ENCODE measurements around the gene ZNF587B. TPM values are rescaled to one million over a fixed set of nuclear protein-coding genes. Genes with fewer than 3 reads are reported as not detected.
"Not testable (repeated sequence)": the region's sequence is repeated elsewhere in the genome, so short reads cannot be mapped to it uniquely, and the experiment has no call there.

ZNF587B gene
- total and polyA plus RNA-seq, 2 experiments from 2014 or later = 5.1 to 10.1 TPM

- Histone ChIP-seq H3K9me3 (ENCODE audit: low read depth) (no peaks in the 10 kb centered on the region), H2AFZ (no peak overlapping the region), H3K27me3 (replicated peaks; ENCODE audit: insufficient read depth) (no peaks in the 10 kb centered on the region), H4K20me1 (ENCODE audit: insufficient read depth) (no peaks in the 10 kb centered on the region), H3K4me2 (ENCODE audit: unreplicated experiment) (no peak overlapping the region), H3K4me3 (no peak overlapping the region), H3K79me2 (ENCODE audit: insufficient read depth) (peaks cover 82% of the 10 kb centered on the region), H3K9me2 (ENCODE audit: insufficient read depth) (no peaks in the 10 kb centered on the region), H3K4me1 (ENCODE audit: insufficient read depth) (no peaks in the 10 kb centered on the region), H3F3A (ENCODE audit: insufficient read depth) (no peaks in the 10 kb centered on the region), H3K27ac (no peak overlapping the region), H3K9ac (no peak overlapping the region), H3K36me3 (ENCODE audit: low read depth) (peaks cover 3% of the 10 kb centered on the region; the same call in 1 of the 2 replicates)
- DNase-seq = no peak
- TF ChIP-seq EZH2 (IDR thresholded peaks at IDR 0.05; ENCODE audit: insufficient read depth, poor library complexity, severe bottlenecking) = no peak
- TF ChIP-seq EZH2phosphoT487 (IDR thresholded peaks at IDR 0.05; ENCODE audit: insufficient read depth, low read depth) = no peak
- in situ Hi-C loops (cut with MboI) = no loop called here
- WGBS, 2 experiments (ENCODE audit: low coverage in 1 of 2, low lambda C conversion rate in 2 of 2, missing lambda C conversion rate in 2 of 2) = 98 to 100% methylated on average over 4 of the region's 4 CpGs
Observed at GRCh38 chr19:57789288-57789687, 40.8 kb upstream of the ZNF587B start.

DNA sequence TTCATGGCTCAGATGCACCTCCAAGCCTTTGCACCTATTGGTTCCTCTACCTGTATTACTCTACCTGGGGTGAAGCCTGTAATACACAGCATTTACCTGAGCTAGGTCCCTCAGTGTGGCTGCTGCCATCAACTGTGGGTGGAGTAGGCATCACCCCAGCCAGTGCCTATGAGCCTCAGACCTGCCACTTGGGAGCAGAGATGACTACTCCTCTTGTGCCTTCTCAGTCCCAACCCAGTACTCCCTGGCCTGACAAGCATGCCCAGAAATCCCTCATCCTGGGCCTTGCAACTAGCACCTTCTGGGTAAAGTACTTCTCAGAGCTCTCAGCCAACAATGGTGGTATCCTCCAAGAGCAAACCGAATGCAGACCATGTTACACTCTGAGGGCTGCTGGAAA lies 33.5 kb upstream of the ZNF587B start:
- H3F3A ChIP-seq (ENCODE audit: insufficient read depth); DNase-seq; H3K27me3 ChIP-seq (replicated peaks; ENCODE audit: insufficient read depth); H3K4me3 ChIP-seq; H3K9ac ChIP-seq; H3K4me1 ChIP-seq (ENCODE audit: insufficient read depth); H4K20me1 ChIP-seq (ENCODE audit: insufficient read depth); H2AFZ ChIP-seq; H3K27ac ChIP-seq; H3K4me2 ChIP-seq (ENCODE audit: unreplicated experiment); H3K9me2 ChIP-seq (ENCODE audit: insufficient read depth); in situ Hi-C loops (cut with MboI); H3K9me3 ChIP-seq (ENCODE audit: low read depth); H3K36me3 ChIP-seq (ENCODE audit: low read depth): not testable (repeated sequence)
- H3K79me2 ChIP-seq (ENCODE audit: insufficient read depth) = peaks cover 83% of the 10 kb centered on the region
- 91 to 96% methylated on average over 1 of the region's 1 CpG for WGBS, 2 experiments (ENCODE audit: low coverage in 1 of 2, low lambda C conversion rate in 2 of 2, missing lambda C conversion rate in 2 of 2)

- Histone ChIP-seq H3K27me3 (replicated peaks; ENCODE audit: insufficient read depth) (no peaks in the 10 kb centered on the region), H3K4me2 (ENCODE audit: unreplicated experiment) (no peak overlapping the region), H3K9me2 (ENCODE audit: insufficient read depth) (no peaks in the 10 kb centered on the region), H3K27ac (no peak overlapping the region), H3K36me3 (ENCODE audit: low read depth) (0 out of 2 replicates have a peak, but pooled peaks cover 2% of the 10 kb centered on the region), H3F3A (ENCODE audit: insufficient read depth) (peaks cover 18% of the 10 kb centered on the region), H3K4me1 (ENCODE audit: insufficient read depth) (peaks cover 13% of the 10 kb centered on the region), H3K9me3 (ENCODE audit: low read depth) (no peaks in the 10 kb centered on the region), H3K79me2 (ENCODE audit: insufficient read depth) (peaks cover 70% of the 10 kb centered on the region), H3K4me3 (no peak overlapping the region), H3K9ac (no peak overlapping the region), H2AFZ (no peak overlapping the region), H4K20me1 (ENCODE audit: insufficient read depth) (no peaks in the 10 kb centered on the region)
- no peak for DNase-seq
- in situ Hi-C loops (cut with MboI) = no loop called here
- TF ChIP-seq EZH2 (IDR thresholded peaks at IDR 0.05; ENCODE audit: insufficient read depth, poor library complexity, severe bottlenecking) = no peak
- TF ChIP-seq EZH2phosphoT487 (IDR thresholded peaks at IDR 0.05; ENCODE audit: insufficient read depth, low read depth) = no peak
- WGBS, 2 experiments (ENCODE audit: low coverage in 1 of 2, low lambda C conversion rate in 2 of 2, missing lambda C conversion rate in 2 of 2) = 77 to 79% methylated on average over 5 of the region's 5 CpGs
Observed at GRCh38 chr19:57800696-57801095, 29.4 kb upstream of the ZNF587B start.

GRCh38 chr19:57802269-57802668 lies 27.8 kb upstream of the ZNF587B start:
- TF ChIP-seq EZH2phosphoT487 (IDR thresholded peaks at IDR 0.05; ENCODE audit: insufficient read depth, low read depth) (no peak), EZH2 (IDR thresholded peaks at IDR 0.05; ENCODE audit: insufficient read depth, poor library complexity, severe bottlenecking) (no peak)
- Histone ChIP-seq H3K79me2 (ENCODE audit: insufficient read depth) (peaks cover 70% of the 10 kb centered on the region), H3K27ac (peak overlapping the region; percentile 51), H3K4me2 (ENCODE audit: unreplicated experiment) (no peak overlapping the region), H3K36me3 (ENCODE audit: low read depth) (0 out of 2 replicates have a peak, but pooled peaks cover 3% of the 10 kb centered on the region), H3K9ac (no peak overlapping the region), H3K27me3 (replicated peaks; ENCODE audit: insufficient read depth) (no peaks in the 10 kb centered on the region), H3K9me2 (ENCODE audit: insufficient read depth) (no peaks in the 10 kb centered on the region), H4K20me1 (ENCODE audit: insufficient read depth) (no peaks in the 10 kb centered on the region), H2AFZ (no peak overlapping the region), H3K4me1 (ENCODE audit: insufficient read depth) (peaks cover 13% of the 10 kb centered on the region), H3F3A (ENCODE audit: insufficient read depth) (peaks cover 19% of the 10 kb centered on the region), H3K4me3 (no peak overlapping the region), H3K9me3 (ENCODE audit: low read depth) (no peaks in the 10 kb centered on the region)
- DNase-seq = no peak
- in situ Hi-C loops (cut with MboI) = no loop called here
- WGBS, 2 experiments (ENCODE audit: low coverage in 1 of 2, low lambda C conversion rate in 2 of 2, missing lambda C conversion rate in 2 of 2) = 83 to 84% methylated on average over 4 of the region's 4 CpGs

GRCh38 chr19:57803265-57803593 lies 26.9 kb upstream of the ZNF587B start:
- 10 to 52% methylated on average over 1 to 6 of the region's 6 CpGs for WGBS, 2 experiments (ENCODE audit: low coverage in 1 of 2, low lambda C conversion rate in 2 of 2, missing lambda C conversion rate in 2 of 2)

More at GRCh38 chr19:57803265-57803593, 26.9 kb upstream of the ZNF587B start:
- Histone ChIP-seq H3K27ac (peak overlapping the region; percentile 88), H2AFZ (peak overlapping the region; percentile 94), H4K20me1 (ENCODE audit: insufficient read depth) (no peaks in the 10 kb centered on the region), H3K4me1 (ENCODE audit: insufficient read depth) (peaks cover 13% of the 10 kb centered on the region), H3F3A (ENCODE audit: insufficient read depth) (peaks cover 29% of the 10 kb centered on the region), H3K9ac (peak overlapping the region; percentile 90), H3K9me2 (ENCODE audit: insufficient read depth) (no peaks in the 10 kb centered on the region), H3K9me3 (ENCODE audit: low read depth) (no peaks in the 10 kb centered on the region), H3K79me2 (ENCODE audit: insufficient read depth) (peaks cover 76% of the 10 kb centered on the region), H3K4me3 (peak overlapping the region; percentile 94), H3K36me3 (ENCODE audit: low read depth) (peaks cover 9% of the 10 kb centered on the region; the same call in 1 of the 2 replicates), H3K27me3 (replicated peaks; ENCODE audit: insufficient read depth) (no peaks in the 10 kb centered on the region), H3K4me2 (ENCODE audit: unreplicated experiment) (peak overlapping the region; percentile 97)
- no peak for DNase-seq
- TF ChIP-seq EZH2phosphoT487 (IDR thresholded peaks at IDR 0.05; ENCODE audit: insufficient read depth, low read depth) (no peak), EZH2 (IDR thresholded peaks at IDR 0.05; ENCODE audit: insufficient read depth, poor library complexity, severe bottlenecking) (no peak)
- in situ Hi-C loops (cut with MboI) = no loop called here

Data from GM23248 (cell line).